GM19351 (cell line): Measurements from ENCODE around the gene TAF12.
"Not testable (repeated sequence)": the region's sequence is repeated elsewhere in the genome, so short reads cannot be mapped to it uniquely, and the experiment has no call there.

ENCODE experiments used
- ATAC-seq: cut with Tn5 transposase; IDR thresholded peaks from one replicate; pipeline ENCODE4 v1.9.1; 2021; ENCODE audit warnings: mild to moderate bottlenecking, moderate library complexity; ENCODE audit not compliant: unreplicated experiment

TAF12 gene

DNA sequence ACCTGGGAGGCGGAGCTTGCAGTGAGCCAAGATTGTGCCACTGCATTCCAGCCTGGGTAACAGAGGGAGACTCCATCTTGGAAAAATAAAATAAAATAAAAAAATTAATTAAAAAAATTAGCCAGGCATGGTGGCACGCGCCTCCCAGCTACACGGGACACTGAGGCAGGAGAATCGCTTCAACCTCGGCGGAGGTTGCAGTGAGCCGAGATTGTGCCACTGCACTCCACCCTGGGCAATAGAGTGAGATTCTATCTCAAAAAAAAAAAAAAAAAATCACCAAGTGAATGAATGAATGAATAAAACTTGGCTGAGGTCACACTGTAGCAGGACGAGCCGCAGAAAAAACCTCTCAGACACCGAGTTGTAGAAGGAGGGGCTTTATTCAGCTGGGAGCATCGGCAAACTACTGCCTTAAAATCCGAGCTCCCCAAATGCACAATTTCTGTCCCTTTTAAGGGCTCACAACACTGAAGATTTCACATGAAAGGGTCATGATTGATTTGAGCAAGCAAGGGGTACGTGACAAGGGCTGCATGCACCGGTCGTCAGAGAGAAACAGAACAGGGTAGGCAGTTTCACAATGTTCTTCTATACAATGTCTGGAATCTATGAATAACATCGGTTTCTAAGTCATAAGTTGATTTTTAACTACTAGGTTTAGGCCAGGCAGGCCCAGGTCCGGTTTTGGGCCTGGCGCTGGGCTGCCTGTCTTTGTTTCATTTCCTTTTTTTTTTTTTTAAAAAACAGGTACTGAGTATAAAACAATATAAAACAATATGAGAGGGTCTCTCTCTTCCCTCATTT, 56.1 kb downstream of the TAF12 start:
- ATAC-seq: not testable (repeated sequence)

DNA sequence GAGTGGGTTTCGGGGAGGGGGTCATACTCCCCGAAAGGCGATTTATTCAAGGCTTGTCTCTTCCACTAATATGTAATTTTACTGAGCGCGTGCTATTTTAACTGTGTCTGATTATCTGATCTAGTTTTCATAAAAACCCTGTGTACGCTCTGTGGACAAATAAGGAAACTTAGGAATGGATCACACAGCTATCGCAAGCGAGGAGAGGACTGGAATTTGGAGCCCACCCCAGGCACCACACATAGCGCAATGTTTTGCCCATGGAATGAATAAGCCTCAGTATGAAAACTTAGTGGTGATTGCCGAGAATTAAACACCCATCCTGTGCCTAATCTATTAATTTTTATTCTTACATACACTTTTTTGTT, 60.6 kb downstream of the TAF12 start:
- no peak for ATAC-seq

DNA sequence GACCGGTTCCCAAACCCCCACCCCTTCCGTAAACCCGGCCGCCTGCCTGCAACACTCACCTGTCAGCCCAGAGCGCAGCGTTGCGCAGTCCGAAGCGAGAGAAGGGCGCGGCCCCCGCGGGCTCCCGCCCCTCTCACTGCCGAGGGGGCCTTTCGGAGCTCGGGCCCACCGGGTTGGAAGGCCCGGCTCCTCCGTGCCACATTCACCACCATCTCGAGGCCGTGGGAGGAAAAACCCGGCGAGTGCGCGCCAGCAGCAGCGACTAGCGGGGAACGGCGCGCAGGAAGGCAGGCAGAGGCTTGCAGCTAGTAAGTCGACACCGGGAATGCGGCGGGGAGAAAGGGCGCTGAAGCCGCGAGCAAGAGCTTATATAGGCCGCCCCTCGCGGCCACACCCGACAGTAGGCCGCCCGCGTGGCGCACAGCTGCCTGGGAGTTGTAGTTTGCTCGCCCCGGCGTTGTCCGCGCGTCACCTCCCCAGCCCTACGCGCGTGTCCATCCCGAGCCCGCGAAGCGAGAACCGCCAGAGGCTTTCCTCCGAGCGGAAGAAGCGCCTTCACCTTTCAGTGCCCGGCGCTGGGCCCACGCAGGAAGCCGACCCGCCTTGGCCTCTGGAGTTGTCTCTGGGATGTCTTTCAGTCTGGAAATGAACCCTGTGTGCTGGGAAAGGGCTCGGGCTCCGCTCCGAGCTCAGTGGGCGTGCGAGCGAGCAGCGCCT, 61.2 kb downstream of the TAF12 start:
- ATAC-seq: peak; percentile 81

DNA sequence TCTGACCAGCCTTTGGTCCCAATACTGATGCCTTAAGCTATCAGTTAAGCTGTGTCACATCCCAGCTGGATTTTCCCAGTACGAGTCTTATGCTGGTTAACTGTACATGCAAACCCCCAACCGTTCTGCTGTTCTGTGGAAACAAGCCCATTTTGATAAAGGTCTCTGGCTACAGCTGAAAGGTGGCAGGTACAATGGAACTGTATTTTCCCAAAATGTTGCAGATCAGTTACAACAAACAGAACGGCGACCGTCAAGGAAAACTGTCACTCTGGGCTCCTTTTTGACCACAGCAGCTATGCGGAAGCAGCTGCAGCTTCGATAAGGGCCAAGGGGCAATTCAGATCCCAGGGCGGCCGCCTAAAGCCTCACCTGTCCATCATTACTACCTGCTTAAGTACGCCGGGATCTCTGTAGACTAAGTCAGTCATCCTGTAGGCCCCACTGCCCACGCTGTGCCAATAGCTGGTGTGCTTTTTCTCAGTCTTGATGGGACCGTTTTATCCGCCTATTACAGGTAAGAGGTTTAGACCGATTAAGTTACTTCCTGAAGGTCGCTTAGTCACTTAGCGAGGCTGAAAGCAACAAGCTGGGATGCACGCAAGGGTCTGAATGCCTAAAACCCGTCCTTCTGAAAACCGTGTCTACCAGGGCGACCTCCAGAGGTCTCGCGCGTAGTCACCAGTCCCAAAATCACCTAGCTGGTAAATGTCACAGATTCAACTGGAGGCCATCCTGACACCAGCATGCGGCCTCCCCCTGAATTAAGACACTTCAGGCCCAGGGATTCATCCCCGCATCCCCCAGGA, 61.9 kb downstream of the TAF12 start:
- peak; percentile 29 for ATAC-seq

DNA sequence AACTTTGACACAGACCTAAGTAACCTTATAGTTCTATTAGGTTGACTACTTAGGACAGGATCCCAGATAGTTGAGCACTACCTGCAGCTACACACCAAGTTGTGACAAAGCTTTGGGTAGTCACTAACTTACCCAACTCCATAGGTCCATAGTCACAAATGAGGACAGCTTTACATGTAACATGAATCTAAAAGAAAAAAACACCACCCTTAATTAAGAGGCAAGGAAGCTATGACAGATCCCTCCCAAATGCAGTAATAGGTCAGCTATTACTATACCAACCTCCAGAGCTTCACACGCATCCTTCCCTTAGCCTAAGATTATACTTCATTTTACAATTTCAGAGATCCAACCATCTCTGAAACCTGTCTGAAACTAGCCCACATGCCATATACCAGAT, 63.5 kb downstream of the TAF12 start:
- no peak for ATAC-seq

DNA sequence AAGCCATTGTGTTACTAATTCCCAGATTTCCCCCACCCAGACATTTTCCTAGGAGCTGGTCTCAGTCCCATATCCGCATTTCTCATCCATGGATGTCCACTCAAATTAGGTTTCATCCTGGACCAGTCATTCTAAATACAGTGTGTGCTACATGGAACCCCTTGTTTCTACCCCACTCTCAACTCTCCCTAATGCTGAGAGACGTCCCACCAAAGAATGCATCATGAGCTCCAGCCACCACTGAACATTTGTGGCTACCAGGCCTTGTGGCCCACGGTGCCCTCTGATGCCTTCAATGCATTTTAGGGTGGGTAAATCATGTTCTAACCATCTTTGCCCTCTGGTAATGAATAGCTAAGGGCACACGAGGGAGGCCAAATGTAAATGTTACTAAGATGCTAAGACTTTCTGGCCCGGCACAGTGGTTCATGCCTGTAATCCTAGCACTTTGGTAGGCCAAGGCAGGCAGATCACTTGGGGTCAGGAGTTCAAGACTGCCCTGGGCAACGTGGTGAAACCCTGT, 64.1 kb downstream of the TAF12 start:
- no peak for ATAC-seq

DNA sequence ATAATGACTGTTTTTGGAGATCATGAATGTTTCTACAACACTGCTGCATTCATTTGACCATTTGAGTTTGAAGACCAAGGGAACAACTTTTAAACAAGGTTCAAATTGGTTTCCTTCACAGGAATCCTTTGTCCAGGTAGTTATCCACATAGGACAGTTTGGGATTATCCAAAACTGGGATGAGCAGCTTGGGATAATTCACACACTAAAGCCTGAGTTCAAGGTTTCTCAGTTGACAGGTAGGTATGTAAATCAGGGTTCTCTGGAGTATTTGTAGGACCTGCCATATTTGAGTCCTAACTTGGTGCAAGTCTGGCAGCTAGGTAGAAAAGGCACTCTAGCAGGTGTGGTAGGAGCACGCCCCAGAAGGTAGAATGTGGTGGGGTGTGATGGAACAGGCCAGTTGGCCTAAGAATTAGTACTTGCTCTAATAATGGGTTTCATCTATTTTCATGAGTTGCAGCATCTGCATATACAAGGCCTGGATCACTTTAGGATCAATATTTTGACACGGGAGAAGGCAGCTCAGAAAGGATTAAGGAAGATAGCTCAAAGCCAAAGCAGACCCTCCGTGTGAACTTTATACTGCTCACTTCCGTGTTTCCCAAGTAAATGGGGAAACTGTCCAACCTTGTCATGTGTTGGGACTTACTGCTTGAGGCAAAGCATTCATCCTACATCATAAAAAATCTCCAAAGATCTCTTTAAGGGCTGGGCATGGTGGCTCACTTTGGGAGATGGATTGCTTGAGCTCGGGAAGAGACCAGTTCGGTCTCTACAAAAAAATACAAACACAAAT, 64.9 kb downstream of the TAF12 start:
- ATAC-seq: no peak

DNA sequence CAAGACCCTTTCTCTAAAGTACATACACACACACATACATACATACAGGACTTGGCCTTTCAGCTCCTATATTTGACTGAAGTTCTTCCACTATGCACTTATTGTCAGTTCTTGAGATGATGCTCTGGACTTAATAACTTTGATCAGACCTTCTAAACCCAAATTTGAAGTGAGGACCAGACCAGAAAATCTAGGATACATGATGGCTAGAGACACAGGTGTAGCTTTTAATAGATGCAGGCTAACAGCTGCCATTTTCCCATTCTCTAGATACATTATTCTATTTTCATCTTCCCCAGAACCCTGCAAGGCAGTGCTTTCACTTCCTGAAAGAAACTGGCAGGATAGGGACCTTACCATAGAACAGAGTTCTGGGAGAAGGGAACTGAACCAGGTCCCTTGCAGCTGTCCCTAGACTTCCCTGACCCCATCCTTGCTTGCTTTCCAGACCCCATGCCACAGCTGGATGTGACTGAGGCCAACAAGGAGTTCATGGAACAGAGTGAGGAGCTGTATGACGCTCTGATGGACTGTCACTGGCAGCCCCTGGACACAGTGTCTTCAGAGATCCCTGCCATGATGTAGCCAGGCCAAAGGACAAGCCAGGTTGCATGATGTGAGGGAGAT, 65.7 kb downstream of the TAF12 start:
- ATAC-seq: no peak

DNA sequence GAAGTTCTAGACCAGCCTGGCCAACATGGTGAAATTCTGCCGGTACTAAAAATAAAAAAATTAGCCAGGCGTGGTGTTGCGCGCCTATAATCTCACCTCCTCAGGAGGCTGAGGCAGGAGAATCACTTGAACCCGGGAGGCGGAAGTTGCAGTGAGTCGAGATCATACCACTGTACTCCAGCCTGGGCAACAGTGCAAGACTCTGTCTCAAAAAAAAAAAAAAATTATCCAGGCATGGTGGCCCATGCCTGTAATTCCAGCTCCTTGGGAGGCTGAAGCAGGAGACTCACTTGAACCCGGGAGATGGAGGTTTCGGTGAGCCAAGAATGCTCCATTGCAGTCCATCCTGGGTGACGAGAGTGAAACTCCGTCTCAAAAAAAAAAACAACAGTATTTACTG, 69.3 kb downstream of the TAF12 start:
- ATAC-seq: no peak

DNA sequence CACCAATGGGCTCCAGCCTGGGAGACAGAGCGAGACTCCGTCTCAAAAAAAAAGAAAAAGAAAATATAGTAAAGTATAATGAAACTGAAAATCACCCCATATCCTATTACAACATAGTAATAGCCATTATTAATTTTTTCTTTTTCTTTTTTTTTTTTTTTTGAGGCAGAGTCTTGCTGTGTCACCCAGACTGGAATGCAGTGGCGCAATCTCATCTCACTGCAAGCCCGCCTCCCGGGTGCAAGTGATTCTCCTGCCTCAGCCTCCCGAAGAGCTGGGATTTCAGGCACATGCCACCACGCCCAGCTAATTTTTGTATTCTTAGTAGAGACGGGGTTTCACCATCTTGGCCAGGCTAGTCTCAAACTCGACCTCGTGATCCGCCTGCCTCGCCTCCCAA, 70.0 kb downstream of the TAF12 start:
- not testable (repeated sequence) for ATAC-seq

DNA sequence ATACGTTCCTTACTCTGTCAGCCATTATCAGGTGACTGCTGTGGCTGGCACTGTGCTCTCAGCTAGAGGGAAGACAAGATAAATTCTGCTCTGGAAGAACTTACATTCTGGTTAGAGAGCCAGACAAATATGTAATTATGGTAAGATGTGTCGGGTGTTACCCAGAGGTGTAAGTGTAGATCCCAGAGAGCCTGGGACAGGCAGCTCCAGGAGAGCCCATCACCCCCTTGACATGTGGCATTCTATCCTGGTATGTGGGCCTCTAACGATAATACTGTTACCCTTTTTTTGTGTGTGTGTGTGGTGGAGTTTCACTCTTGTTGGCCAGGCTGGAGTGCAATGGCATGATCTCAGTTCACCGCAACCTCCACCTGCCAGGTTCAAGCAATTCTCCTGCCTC, 71.0 kb downstream of the TAF12 start:
- ATAC-seq: no peak

DNA sequence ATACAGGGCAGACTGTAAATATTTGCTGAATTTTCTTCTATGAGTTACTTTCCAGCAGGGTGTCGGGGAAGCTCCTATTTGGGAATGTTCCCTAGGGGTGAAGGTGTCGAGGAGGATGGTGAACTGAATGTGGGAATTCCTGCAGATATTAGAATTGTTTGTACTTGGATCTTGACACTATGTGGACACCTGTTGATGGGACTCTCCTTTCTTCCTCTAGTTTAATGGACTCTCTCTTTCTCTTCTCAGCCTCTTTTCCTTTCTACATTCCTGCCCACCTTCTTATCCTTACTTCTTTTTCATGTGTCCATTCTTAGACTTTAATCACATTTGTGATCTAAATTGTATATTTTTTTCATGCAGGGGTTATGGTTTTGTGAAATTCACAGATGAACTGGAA, 75.9 kb downstream of the TAF12 start:
- no peak for ATAC-seq

DNA sequence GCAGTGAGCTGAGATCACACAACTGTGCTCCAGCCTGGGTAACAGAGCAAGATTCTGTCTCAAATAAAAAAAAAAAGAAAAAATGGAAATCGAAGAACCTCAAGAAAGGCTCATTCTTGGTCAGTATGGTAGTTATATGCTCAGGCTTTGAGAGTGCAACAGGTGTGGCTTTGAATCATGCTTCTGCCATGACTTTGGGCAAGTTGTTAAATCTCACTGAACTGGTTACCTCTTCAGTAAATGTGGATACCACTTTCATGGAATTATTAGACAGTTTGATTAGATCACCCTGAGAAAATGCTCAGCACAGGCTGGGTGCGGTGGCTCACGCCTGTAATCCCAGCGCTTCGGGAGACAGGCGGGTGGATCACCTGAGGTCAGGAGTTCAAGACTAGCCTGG, 77.1 kb downstream of the TAF12 start:
- ATAC-seq: no peak

DNA sequence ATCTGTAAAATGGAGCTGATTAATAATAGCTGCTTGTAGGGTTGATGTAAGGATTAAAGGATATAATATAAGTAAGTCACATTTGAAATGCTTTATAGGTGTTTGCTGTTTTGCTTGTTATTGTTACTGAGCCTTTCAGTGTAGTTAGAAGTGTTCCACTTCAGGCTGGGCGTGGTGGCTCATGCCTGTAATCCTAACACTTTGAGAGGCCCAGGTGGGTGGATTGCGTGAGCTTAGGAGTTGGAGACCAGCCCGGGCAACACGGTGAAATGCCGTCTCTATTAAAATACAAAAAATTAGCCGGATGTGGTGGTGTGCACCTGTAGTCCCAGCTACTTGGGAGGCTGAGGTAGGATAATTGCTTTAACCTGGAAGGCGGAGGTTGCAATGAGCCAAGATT, 77.8 kb downstream of the TAF12 start:
- no peak for ATAC-seq

DNA sequence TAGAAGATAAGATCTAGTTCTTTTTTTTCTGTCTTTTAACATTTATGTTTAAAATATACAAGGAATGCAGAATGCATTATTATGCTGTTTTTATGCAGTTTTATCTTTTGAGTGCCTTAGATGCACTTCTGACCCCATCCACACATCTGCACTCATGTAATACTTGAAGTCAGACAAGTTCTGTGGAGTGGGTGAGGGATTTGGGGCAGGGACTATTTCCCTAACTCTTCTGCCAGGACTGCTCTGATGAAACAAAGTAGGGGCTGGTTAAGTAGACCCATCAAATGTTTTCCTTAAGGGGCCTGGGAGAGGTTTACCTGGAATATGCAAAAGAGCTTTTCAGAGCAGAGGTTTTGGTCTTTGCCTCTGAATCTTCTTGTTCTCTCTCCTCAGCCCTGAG, 78.6 kb downstream of the TAF12 start:
- ATAC-seq: no peak

DNA sequence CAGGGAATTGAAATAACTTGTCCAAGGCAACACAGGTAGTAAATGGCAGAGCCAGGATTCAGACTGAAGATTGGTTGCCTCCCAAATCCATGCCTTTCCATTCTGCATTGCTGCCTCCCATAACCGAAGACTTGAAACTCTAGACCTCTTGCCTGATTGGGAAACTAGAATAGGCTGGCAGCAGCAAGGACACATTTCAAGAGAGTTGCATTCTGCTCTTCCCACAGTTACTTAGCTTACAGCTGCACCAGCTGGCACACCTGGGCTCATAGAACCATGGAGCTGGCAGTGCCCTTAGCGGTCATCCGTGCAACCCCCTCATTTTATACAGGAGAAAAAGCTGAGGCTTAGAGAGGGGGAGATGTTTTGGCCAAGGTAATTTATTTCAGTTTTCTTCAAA, 82.0 kb downstream of the TAF12 start:
- no peak for ATAC-seq
